PC-9 (cell line): ENCODE results near the gene KCNH1. TPM values are rescaled to one million over a fixed set of nuclear protein-coding genes. Genes with fewer than 3 reads are reported as not detected.

Source experiments
- BruUV-seq: library from RNA; stranded (reverse); fragments of 400-500 nt; replicated peaks from 2 replicates; lab custom pipeline; 2021; lab: Mats Ljungman, UMichigan
- CTCF ChIA-PET: fragments of 300-600 bp; sonication (Branson Sonifier 250); formaldehyde crosslinking; loops from one replicate; lab custom pipeline; 2022; ENCODE audit warnings: antibody characterized with exemption; lab: Charles Lee
- POLR2A ChIA-PET: fragments of 300-600 bp; sonication (Branson Sonifier 250); formaldehyde crosslinking; loops from one replicate; lab custom pipeline; 2022; ENCODE audit warnings: antibody characterized with exemption; ENCODE audit not compliant: unreplicated experiment; lab: Charles Lee
- DNase-seq, 2 experiments: peaks; one replicate each; pipeline versions ENCODE4 v3.0.0 to v3.0.0-alpha.2; 2015 to 2022; ENCODE audit warnings: mixed read lengths in 1 of 2
- H2AFZ ChIP-seq: fragments of 200-600 bp; sonication (generic); 2 replicates; pipeline ENCODE4 v1.8.1; 2017; ENCODE audit warnings: antibody characterized with exemption
- H3F3A ChIP-seq: fragments of 200-600 bp; sonication (generic); 2 replicates; pipeline ENCODE4 v1.8.1; 2017; ENCODE audit warnings: antibody characterized with exemption, mild to moderate bottlenecking, low read depth; ENCODE audit not compliant: insufficient read depth
- H3K27ac ChIP-seq: fragments of 200-600 bp; sonication (generic); 2 replicates; pipeline ENCODE4 v1.6.1; 2016; ENCODE audit warnings: mixed run types
- H3K27me3 ChIP-seq: fragments of 200-600 bp; sonication (generic); 2 replicates; pipeline ENCODE4 v1.6.1; 2016; ENCODE audit warnings: low read depth, mixed run types; ENCODE audit not compliant: insufficient read depth
- H3K36me3 ChIP-seq: fragments of 200-600 bp; sonication (generic); 2 replicates; pipeline ENCODE4 v1.6.1; 2016; ENCODE audit warnings: low read depth, mixed run types
- H3K4me1 ChIP-seq: fragments of 200-600 bp; sonication (generic); replicated peaks from 2 replicates; pipeline ENCODE4 v1.6.1; 2016; ENCODE audit warnings: mixed run types; ENCODE audit not compliant: insufficient read depth
- H3K4me2 ChIP-seq: fragments of 200-600 bp; sonication (generic); 2 replicates; pipeline ENCODE4 v1.6.1; 2017; ENCODE audit warnings: mixed run types
- H3K4me3 ChIP-seq: fragments of 200-600 bp; sonication (generic); 2 replicates; pipeline ENCODE4 v1.6.1; 2016; ENCODE audit warnings: mixed run types
- H3K79me2 ChIP-seq: fragments of 200-600 bp; sonication (generic); 2 replicates; pipeline ENCODE4 v1.6.1; 2017; ENCODE audit warnings: low read depth, mixed run types
- H3K9me2 ChIP-seq: fragments of 200-600 bp; sonication (generic); 2 replicates; pipeline ENCODE4 v1.8.1; 2017; ENCODE audit warnings: mild to moderate bottlenecking; ENCODE audit not compliant: insufficient read depth
- H3K9me3 ChIP-seq: fragments of 200-600 bp; sonication (generic); 2 replicates; pipeline ENCODE4 v1.8.1; 2016; ENCODE audit warnings: low read depth; ENCODE audit not compliant: insufficient read depth
- H4K20me1 ChIP-seq: fragments of 200-600 bp; sonication (generic); 2 replicates; pipeline ENCODE4 v1.8.1; 2017; ENCODE audit not compliant: insufficient read depth
- EZH2 ChIP-seq: fragments of 200-600 bp; sonication (generic); IDR thresholded peaks from 2 replicates; pipeline ENCODE4 v1.8.0; 2017; ENCODE audit warnings: antibody characterized with exemption, low read depth
- intact Hi-C: fragments of 100-400 bp; cut with micrococcal nuclease; formaldehyde crosslinking; loops from one replicate; pipeline ENCODE4 v1.10.0; 2022; ENCODE audit not compliant: unreplicated experiment
- total RNA-seq: library from RNA; stranded (reverse); gene quantifications from 2 replicates; pipeline ENCODE4 v1.2.3, GENCODE V29; 2021
- TF ChIP-seq, protein P1 (sequence below): fragments of 200-600 bp; sonication (generic); conservative IDR thresholded peaks from 2 replicates; pipeline ENCODE4 v1.6.1; 2017; ENCODE audit warnings: mixed run types, antibody characterized with exemption, mild to moderate bottlenecking, moderate library complexity

Gene KCNH1
- total RNA-seq, 1 experiment from 2014 or later: not detected

DNA sequence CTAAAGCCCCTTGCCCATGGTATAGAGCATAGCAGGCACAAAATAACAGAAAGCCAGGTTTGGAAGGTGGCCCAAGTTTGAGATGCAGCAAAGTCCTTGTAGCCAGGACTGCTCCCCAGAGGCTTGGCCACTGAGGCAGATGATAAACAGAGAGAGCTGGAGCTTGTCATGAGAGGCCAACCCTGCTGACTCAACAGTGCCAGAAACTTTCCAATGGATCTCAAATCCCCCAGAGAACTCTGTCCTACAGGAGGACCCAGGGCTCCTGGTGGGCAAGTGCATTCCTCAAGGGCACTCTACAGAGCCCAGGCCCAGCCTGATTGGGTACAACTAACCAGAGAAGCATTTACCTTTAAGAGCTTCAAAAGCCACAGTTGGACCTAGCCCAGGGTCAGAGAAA lies 280.7 kb downstream of the KCNH1 start:
- intact Hi-C loops: no loop called here
- Histone ChIP-seq H3K36me3 (no peaks in the 10 kb centered on the region), H3K79me2 (no peaks in the 10 kb centered on the region), H3K9me2 (no peaks in the 10 kb centered on the region; the same call in 1 of the 2 replicates), H3K4me2 (no peak overlapping the region), H3K4me3 (no peak overlapping the region), H3F3A (no peaks in the 10 kb centered on the region), H3K9me3 (no peaks in the 10 kb centered on the region), H2AFZ (no peak overlapping the region), H4K20me1 (no peaks in the 10 kb centered on the region), H3K4me1 (no peaks in the 10 kb centered on the region), H3K27me3 (no peaks in the 10 kb centered on the region), H3K27ac (no peak overlapping the region)
- no peak for DNase-seq
- TF ChIP-seq, protein P1, sequence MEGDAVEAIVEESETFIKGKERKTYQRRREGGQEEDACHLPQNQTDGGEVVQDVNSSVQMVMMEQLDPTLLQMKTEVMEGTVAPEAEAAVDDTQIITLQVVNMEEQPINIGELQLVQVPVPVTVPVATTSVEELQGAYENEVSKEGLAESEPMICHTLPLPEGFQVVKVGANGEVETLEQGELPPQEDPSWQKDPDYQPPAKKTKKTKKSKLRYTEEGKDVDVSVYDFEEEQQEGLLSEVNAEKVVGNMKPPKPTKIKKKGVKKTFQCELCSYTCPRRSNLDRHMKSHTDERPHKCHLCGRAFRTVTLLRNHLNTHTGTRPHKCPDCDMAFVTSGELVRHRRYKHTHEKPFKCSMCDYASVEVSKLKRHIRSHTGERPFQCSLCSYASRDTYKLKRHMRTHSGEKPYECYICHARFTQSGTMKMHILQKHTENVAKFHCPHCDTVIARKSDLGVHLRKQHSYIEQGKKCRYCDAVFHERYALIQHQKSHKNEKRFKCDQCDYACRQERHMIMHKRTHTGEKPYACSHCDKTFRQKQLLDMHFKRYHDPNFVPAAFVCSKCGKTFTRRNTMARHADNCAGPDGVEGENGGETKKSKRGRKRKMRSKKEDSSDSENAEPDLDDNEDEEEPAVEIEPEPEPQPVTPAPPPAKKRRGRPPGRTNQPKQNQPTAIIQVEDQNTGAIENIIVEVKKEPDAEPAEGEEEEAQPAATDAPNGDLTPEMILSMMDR: no peak
- no peak for TF ChIP-seq EZH2
- no TSS peak for BruUV-seq
- ChIA-PET CTCF (no interaction called here), POLR2A (no interaction called here)

DNA sequence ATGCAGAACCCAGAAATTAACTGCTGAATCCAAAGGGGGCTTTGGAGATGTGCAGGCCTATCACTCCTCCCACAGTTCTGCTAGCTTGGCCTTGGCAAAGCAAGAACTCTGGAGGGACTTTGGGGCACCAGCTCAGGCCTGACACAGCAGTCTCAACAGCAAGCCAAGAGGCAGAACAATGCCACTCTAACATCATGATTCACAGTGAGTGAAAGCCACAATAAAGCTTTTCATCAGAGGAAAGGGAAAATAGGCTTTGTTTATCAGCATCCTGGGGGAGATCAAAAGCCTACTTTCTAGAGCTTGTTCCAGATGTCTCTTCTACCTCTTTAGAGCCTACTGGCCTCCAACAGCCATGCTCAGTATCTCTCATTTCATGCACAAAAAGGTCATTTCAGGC lies 283.4 kb downstream of the KCNH1 start:
- Histone ChIP-seq H3K27ac (no peak overlapping the region), H3K9me3 (no peaks in the 10 kb centered on the region), H4K20me1 (no peaks in the 10 kb centered on the region), H3K9me2 (no peaks in the 10 kb centered on the region), H3K27me3 (no peaks in the 10 kb centered on the region), H3K4me3 (no peak overlapping the region), H3K4me1 (no peaks in the 10 kb centered on the region), H2AFZ (no peak overlapping the region), H3F3A (no peaks in the 10 kb centered on the region), H3K36me3 (no peaks in the 10 kb centered on the region), H3K4me2 (no peak overlapping the region), H3K79me2 (no peaks in the 10 kb centered on the region)
- TF ChIP-seq EZH2: no peak
- TF ChIP-seq, protein P1: no peak
- no TSS peak for BruUV-seq
- DNase-seq: no peak
- ChIA-PET CTCF (no interaction called here), POLR2A (interaction anchor here (0.7 kb wide), 1 partner anchor 429 kb away, joined by 3 read pairs; no protein-coding TSS in a partner anchor)
- intact Hi-C loops: no loop called here

DNA sequence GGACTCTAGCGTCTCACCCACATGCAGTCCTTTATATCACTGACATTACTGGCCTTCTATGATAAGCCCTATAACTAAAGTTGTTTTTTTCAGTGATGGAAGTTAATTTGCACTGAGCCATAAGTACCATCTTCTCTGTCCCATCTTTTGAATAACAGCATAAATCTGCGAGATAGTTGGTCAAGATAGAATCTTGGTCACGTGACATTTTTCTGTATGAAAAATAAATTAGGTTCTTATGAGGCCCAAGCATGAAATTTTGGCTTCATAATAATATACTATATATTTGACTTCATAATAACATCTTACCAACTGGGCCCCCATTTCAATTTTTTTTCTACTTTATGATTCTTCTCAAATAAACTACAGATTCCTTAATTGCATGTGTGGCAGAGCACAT lies 285.5 kb downstream of the KCNH1 start:
- intact Hi-C loops: no loop called here
- no TSS peak for BruUV-seq
- no peak overlapping the region for H3K4me3 ChIP-seq
- TF ChIP-seq EZH2: no peak
- TF ChIP-seq, protein P1: no peak
- no peaks in the 10 kb centered on the region for H3K27me3 ChIP-seq
- ChIA-PET POLR2A (no interaction called here), CTCF (no interaction called here)
- no peaks in the 10 kb centered on the region for H3K79me2 ChIP-seq
- no peaks in the 10 kb centered on the region for H3K9me3 ChIP-seq
- H3F3A ChIP-seq: no peaks in the 10 kb centered on the region
- no peak for DNase-seq
- no peak overlapping the region for H3K4me2 ChIP-seq
- H3K9me2 ChIP-seq: no peaks in the 10 kb centered on the region
- no peaks in the 10 kb centered on the region for H3K36me3 ChIP-seq
- no peaks in the 10 kb centered on the region for H4K20me1 ChIP-seq
- no peaks in the 10 kb centered on the region for H3K4me1 ChIP-seq
- no peak overlapping the region for H3K27ac ChIP-seq
- no peak overlapping the region for H2AFZ ChIP-seq
